ENCODE measurements around the gene HDAC11. TPM values are rescaled to one million over a fixed set of nuclear protein-coding genes. Genes with fewer than 3 reads are reported as not detected.

The HDAC11 gene
- total RNA-seq, 1 donor from 2014 or later = 1.5 TPM

GRCh38 chr3:13461169-13462124, 18.7 kb upstream of the HDAC11 start:
- peaks cover 4% of the 10 kb centered on the region for H3K4me1 Mint-ChIP-seq
- no peak overlapping the region for H3K4me3 Mint-ChIP-seq
- no peak overlapping the region for H3K27ac Mint-ChIP-seq
- no peaks in the 10 kb centered on the region for H3K9me3 Mint-ChIP-seq
- peak; percentile 93 for DNase-seq
- intact Hi-C loops (cut with micrococcal nuclease) = no loop called here
- peaks cover 13% of the 10 kb centered on the region for H3K27me3 Mint-ChIP-seq
- H3K36me3 Mint-ChIP-seq (ENCODE audit: low read depth) = no peaks in the 10 kb centered on the region

GRCh38 chr3:13462125-13462629, 17.9 kb upstream of the HDAC11 start:
- Mint-ChIP-seq H3K27ac (no peak overlapping the region), H3K36me3 (ENCODE audit: low read depth) (no peaks in the 10 kb centered on the region), H3K27me3 (peaks cover 15% of the 10 kb centered on the region), H3K9me3 (no peaks in the 10 kb centered on the region), H3K4me1 (peaks cover 4% of the 10 kb centered on the region), H3K4me3 (no peak overlapping the region)
- no peak for DNase-seq
- intact Hi-C loops (cut with micrococcal nuclease) = no loop called here

GRCh38 chr3:13462822-13463221, 17.3 kb upstream of the HDAC11 start:
- no peak for DNase-seq
- Mint-ChIP-seq H3K27me3 (peaks cover 20% of the 10 kb centered on the region), H3K4me3 (no peak overlapping the region), H3K36me3 (ENCODE audit: low read depth) (no peaks in the 10 kb centered on the region), H3K9me3 (no peaks in the 10 kb centered on the region), H3K4me1 (peaks cover 4% of the 10 kb centered on the region), H3K27ac (no peak overlapping the region)
- intact Hi-C loops (cut with micrococcal nuclease) = no loop called here

- no peak overlapping the region for H3K4me3 Mint-ChIP-seq
- H3K27me3 Mint-ChIP-seq = peaks cover 26% of the 10 kb centered on the region
- H3K9me3 Mint-ChIP-seq = no peaks in the 10 kb centered on the region
- no peak for DNase-seq
- H3K4me1 Mint-ChIP-seq = peaks cover 4% of the 10 kb centered on the region
- intact Hi-C loops (cut with micrococcal nuclease) = no loop called here
- H3K27ac Mint-ChIP-seq = no peak overlapping the region
- no peaks in the 10 kb centered on the region for H3K36me3 Mint-ChIP-seq (ENCODE audit: low read depth)
These were observed 16.3 kb upstream of the HDAC11 start for GRCh38 chr3:13463618-13464400.

GRCh38 chr3:13465236-13465873, 14.8 kb upstream of the HDAC11 start:
- no peaks in the 10 kb centered on the region for H3K36me3 Mint-ChIP-seq (ENCODE audit: low read depth)
- H3K27me3 Mint-ChIP-seq = peaks cover 27% of the 10 kb centered on the region
- H3K4me3 Mint-ChIP-seq = no peak overlapping the region
- H3K9me3 Mint-ChIP-seq = no peaks in the 10 kb centered on the region
- DNase-seq = no peak
- H3K27ac Mint-ChIP-seq = no peak overlapping the region
- intact Hi-C loops (cut with micrococcal nuclease) = no loop called here
- H3K4me1 Mint-ChIP-seq = peaks cover 4% of the 10 kb centered on the region

GRCh38 chr3:13466781-13467180, 13.3 kb upstream of the HDAC11 start:
- H3K36me3 Mint-ChIP-seq (ENCODE audit: low read depth) = no peaks in the 10 kb centered on the region
- H3K27ac Mint-ChIP-seq = no peak overlapping the region
- no peaks in the 10 kb centered on the region for H3K4me1 Mint-ChIP-seq
- no peaks in the 10 kb centered on the region for H3K9me3 Mint-ChIP-seq
- H3K27me3 Mint-ChIP-seq = peaks cover 25% of the 10 kb centered on the region
- intact Hi-C loops (cut with micrococcal nuclease) = no loop called here
- H3K4me3 Mint-ChIP-seq = no peak overlapping the region
- no peak for DNase-seq

- Mint-ChIP-seq H3K27ac (no peak overlapping the region), H3K4me1 (no peaks in the 10 kb centered on the region), H3K36me3 (ENCODE audit: low read depth) (no peaks in the 10 kb centered on the region), H3K4me3 (no peak overlapping the region), H3K27me3 (peaks cover 34% of the 10 kb centered on the region), H3K9me3 (no peaks in the 10 kb centered on the region)
- intact Hi-C loops (cut with micrococcal nuclease) = no loop called here
- DNase-seq = no peak
These were observed 9.1 kb upstream of the HDAC11 start for GRCh38 chr3:13470894-13471574.

GRCh38 chr3:13472286-13472685, 7.8 kb upstream of the HDAC11 start:
- DNase-seq = no peak
- peaks cover 33% of the 10 kb centered on the region for H3K27me3 Mint-ChIP-seq
- H3K27ac Mint-ChIP-seq = no peak overlapping the region
- no peaks in the 10 kb centered on the region for H3K9me3 Mint-ChIP-seq
- no peaks in the 10 kb centered on the region for H3K4me1 Mint-ChIP-seq
- intact Hi-C loops (cut with micrococcal nuclease) = no loop called here
- H3K4me3 Mint-ChIP-seq = no peak overlapping the region
- H3K36me3 Mint-ChIP-seq (ENCODE audit: low read depth) = no peaks in the 10 kb centered on the region

GRCh38 chr3:13473020-13473419, 7.1 kb upstream of the HDAC11 start:
- no peaks in the 10 kb centered on the region for H3K9me3 Mint-ChIP-seq
- no peaks in the 10 kb centered on the region for H3K36me3 Mint-ChIP-seq (ENCODE audit: low read depth)
- H3K27me3 Mint-ChIP-seq = peaks cover 26% of the 10 kb centered on the region
- H3K4me3 Mint-ChIP-seq = no peak overlapping the region
- no peaks in the 10 kb centered on the region for H3K4me1 Mint-ChIP-seq
- no peak for DNase-seq
- intact Hi-C loops (cut with micrococcal nuclease) = no loop called here
- H3K27ac Mint-ChIP-seq = no peak overlapping the region

GRCh38 chr3:13474021-13474420, 6.1 kb upstream of the HDAC11 start:
- Mint-ChIP-seq H3K4me1 (peaks cover 3% of the 10 kb centered on the region), H3K9me3 (no peaks in the 10 kb centered on the region), H3K27ac (no peak overlapping the region), H3K36me3 (ENCODE audit: low read depth) (no peaks in the 10 kb centered on the region), H3K27me3 (peaks cover 19% of the 10 kb centered on the region), H3K4me3 (no peak overlapping the region)
- no peak for DNase-seq
- intact Hi-C loops (cut with micrococcal nuclease) = no loop called here

- Mint-ChIP-seq H3K36me3 (ENCODE audit: low read depth) (no peaks in the 10 kb centered on the region), H3K27me3 (peaks cover 19% of the 10 kb centered on the region), H3K27ac (no peak overlapping the region), H3K4me3 (no peak overlapping the region), H3K4me1 (peaks cover 3% of the 10 kb centered on the region), H3K9me3 (no peaks in the 10 kb centered on the region)
- intact Hi-C loops (cut with micrococcal nuclease) = no loop called here
- DNase-seq = no peak
These were observed 5.3 kb upstream of the HDAC11 start for GRCh38 chr3:13474776-13475303.

GRCh38 chr3:13475871-13476590, 4.1 kb upstream of the HDAC11 start:
- Mint-ChIP-seq H3K27ac (no peak overlapping the region), H3K9me3 (no peaks in the 10 kb centered on the region), H3K27me3 (peaks cover 18% of the 10 kb centered on the region), H3K4me1 (peaks cover 5% of the 10 kb centered on the region), H3K4me3 (no peak overlapping the region), H3K36me3 (ENCODE audit: low read depth) (no peaks in the 10 kb centered on the region)
- intact Hi-C loops (cut with micrococcal nuclease) = no loop called here
- DNase-seq = no peak
